VCaP (cell line): ENCODE data around the gene CAMK2A.

Experiments used
- H3K27ac ChIP-seq: fragments of 450-650 bp; 2 replicates; pipeline ENCODE4 v1.5.1; 2017
- TF ChIP-seq, protein P1 (sequence below): fragments of 450-650 bp; conservative IDR thresholded peaks from 2 replicates; pipeline ENCODE4 v1.5.1; 2017; ENCODE audit warnings: mild to moderate bottlenecking, moderate library complexity

CAMK2A gene

DNA sequence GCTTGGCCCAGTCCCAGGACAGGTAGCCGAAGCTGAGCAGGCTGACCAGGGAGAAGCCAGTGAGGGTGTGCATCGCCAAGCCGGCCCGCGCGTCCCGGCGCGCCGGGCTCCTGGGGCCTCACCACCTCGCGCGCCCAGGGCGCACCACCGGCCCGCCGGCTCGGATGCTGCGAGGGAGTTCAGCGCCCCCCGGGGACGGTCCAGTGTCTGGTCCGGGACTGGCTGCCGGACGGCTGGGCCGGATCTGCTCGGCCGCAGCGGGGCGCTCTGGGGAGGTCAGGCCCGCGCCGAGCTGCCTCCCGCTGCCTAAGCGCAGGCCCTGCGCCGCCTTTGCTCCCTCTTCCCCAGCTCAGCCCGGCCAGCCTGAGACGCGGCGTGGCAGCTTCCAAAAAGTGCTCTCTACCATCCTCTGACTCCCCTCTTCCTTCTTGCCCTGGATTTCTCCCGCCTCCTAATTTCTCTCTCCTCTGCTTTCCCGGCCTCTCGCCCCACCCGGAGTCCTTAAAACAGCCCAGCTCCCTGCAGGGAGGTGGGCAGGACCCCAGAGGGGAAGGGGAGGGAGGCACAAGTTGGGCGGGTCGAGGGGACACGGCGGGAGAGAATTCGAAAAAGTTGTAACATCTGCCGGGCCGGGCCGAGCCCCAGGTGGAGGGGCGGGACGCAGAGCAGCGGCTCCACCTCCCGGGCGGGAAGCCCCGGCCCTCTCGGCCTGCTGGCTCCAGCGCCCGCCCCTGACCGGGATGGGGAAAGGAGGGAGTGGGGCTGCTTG is 12.9 kb upstream of the CAMK2A start, which contains the start of gene ARSI:
ARSI (minus strand) TSS at position 605 of the 769 bp plus-strand sequence; CDS start at position 73, 532 bp downstream.
- TF ChIP-seq, protein P1, sequence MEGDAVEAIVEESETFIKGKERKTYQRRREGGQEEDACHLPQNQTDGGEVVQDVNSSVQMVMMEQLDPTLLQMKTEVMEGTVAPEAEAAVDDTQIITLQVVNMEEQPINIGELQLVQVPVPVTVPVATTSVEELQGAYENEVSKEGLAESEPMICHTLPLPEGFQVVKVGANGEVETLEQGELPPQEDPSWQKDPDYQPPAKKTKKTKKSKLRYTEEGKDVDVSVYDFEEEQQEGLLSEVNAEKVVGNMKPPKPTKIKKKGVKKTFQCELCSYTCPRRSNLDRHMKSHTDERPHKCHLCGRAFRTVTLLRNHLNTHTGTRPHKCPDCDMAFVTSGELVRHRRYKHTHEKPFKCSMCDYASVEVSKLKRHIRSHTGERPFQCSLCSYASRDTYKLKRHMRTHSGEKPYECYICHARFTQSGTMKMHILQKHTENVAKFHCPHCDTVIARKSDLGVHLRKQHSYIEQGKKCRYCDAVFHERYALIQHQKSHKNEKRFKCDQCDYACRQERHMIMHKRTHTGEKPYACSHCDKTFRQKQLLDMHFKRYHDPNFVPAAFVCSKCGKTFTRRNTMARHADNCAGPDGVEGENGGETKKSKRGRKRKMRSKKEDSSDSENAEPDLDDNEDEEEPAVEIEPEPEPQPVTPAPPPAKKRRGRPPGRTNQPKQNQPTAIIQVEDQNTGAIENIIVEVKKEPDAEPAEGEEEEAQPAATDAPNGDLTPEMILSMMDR, result peak; percentile 57
- H3K27ac ChIP-seq, result peak within 1 kb of the TSS; percentile 22; the same call in 1 of the 2 replicates

DNA sequence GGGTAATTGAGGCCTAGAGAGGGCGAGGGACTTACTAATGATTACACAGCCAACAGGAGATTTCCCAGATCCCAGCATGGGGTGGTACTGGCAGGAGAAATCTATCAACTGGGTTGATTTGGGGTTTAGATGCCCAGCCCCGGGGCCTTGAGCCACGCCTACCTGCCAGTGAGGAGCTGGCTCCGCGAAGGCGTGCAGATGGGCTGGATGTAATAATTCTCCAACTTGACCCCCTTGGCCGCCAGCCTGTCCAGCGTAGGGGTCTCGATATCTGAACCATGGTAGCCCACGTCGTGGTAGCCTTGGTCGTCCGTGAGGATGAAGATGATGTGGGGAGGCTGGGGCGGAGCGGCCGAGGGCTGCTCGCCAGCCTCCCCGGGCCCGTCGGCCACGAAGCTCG is 12.3 kb upstream of the CAMK2A start:
- no peak overlapping the region; the same call in 1 of the 2 replicates for H3K27ac ChIP-seq

DNA sequence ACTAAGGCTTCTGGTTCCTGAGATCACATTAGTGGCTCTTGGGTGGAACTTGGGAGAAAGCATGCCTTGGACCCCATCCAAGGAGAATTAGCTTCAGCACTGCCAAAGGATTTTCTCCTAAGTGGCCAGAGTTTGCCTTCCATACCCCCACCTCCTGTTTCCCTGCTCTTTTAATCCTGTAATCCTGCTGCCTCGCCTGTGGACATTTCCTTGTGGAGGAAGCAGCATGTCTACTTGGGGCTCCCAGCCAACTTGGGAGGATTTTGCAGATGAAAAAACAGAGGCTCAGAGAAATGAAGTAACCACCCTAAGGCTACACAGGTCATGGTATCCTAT is 11.6 kb upstream of the CAMK2A start:
- H3K27ac ChIP-seq, result no peak overlapping the region
- TF ChIP-seq, protein P1, result no peak

More for the DNA sequence above, 12.3 kb upstream of the CAMK2A start:
- TF ChIP-seq, protein P1, result no peak

DNA sequence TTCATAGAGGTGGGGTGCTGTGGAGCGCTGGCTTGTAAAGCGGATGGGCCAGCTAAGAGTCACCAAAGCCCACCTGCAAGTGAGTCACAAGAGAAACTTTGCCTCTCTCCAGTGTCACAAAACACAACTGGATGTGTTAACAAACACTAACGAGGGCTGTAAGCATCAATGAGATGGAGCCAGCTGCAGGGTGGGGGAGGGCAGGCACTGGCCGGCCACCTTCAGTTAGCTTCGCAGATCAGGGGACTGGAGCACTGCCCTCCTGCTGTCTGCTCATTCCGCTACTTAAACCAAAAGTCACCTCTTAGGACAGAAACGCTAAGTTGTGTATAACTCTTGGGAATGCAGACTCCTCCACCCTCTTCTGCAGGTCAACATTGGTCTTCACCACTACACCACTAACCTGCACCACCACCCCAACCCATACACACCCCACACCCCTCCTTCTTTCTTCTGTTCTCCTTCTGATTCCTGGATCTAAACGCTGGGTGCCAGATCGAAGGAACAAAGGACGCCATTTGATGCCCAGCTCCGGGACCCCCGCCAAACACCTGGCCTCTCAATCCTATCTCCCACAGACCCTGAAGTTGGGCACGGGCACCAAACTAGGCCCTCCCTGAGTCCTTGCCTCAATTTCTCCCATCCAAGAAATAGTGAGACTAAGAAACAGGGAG is 11.1 kb upstream of the CAMK2A start:
- no peak overlapping the region for H3K27ac ChIP-seq

DNA sequence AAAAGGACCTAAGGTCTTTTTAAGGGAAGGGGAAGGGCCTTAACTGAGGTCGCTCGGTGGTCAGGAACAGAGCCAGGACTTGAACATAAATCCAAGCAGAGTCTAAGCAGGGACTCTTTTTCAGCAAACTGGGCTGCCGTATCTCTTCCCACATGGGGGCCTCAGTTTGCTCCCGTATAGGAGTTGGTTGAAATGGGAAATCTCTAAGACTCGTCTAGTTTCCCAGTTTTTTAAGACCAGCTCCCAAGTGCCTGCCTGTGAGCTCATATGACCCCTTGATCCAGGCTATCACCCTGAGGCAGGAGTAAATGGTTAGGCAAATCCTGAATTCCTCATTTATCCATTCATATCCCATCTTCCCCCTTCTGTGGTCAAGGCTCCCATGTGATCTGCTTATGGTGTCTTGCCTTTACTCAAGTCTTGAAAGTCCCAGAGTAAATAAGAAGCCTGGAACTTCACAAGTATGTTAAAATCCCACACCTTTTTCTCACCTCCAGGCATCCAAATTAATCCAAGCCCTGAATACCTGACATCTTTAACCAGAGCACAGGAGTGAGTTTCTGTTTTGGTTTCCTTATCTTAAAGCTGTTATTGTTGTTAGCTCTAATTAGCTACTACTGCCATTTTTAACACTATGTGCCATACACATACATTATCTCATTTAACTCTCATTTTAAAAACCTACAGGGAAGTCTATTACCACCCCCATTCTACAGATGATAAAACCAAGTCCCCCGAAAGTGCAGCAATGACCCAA is 10.2 kb upstream of the CAMK2A start:
- no peak overlapping the region for H3K27ac ChIP-seq
- TF ChIP-seq, protein P1, result no peak

More for the DNA sequence above, 11.1 kb upstream of the CAMK2A start:
- TF ChIP-seq, protein P1, result no peak

DNA sequence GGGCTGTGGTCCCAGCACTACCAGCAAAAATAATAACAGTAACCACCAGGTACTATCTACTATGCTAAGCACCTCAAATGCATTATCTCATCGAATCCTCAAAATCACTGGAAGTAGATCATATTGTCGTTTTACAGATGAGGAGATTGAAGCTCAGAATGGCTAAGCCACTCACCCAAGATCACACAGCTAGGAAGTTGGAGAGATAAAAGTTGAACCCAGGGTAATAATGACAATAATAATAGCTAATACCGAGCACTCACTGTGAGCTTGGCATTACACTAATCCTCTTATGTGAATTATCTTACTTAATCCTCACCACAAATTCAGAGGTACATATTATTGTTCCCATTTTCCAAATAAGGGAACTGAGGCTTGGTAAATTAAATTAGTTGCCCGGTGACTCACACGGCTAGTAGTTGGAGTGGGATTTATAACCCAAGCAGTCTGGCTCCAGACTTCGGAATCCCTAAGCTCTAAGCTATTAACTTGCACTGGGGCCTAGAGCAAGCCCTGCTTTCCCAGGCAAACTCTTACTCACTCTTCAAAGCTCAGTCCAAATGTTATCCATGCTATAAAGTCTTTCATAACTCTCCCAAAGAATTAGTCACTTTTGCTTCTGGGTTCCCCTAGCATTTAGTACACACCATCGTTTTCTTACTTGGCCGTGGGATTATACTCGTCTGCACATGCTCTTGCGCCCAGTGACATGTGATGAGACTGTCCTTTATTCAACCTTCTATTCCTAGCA is 9.3 kb upstream of the CAMK2A start:
- H3K27ac ChIP-seq, result no peak overlapping the region
- TF ChIP-seq, protein P1, result no peak
